Activated naive CD4-positive, alpha-beta T cell (primary cell): ENCODE results near the gene HPCAL1.
A peak's percentile ranks its signal among the peaks of the same experiment; 100 is the strongest.

Experiments used
- DNase-seq, 4 experiments: peaks; one replicate each; lab custom pipeline; 2025; lab: John Stamatoyannopoulos, UW

Gene HPCAL1

GRCh38 chr2:10370895-10371294 lies 68.2 kb downstream of the HPCAL1 start:
- no peak for DNase-seq

GRCh38 chr2:10371441-10372196 lies 68.9 kb downstream of the HPCAL1 start:
- DNase-seq, result no peak

GRCh38 chr2:10372203-10372861 lies 69.6 kb downstream of the HPCAL1 start:
- no peak for DNase-seq

- no peak for DNase-seq
These were observed 70.1 kb downstream of the HPCAL1 start for GRCh38 chr2:10372862-10373240.

- no peak for DNase-seq
These were observed 71.2 kb downstream of the HPCAL1 start for GRCh38 chr2:10373931-10374330.

GRCh38 chr2:10374362-10374943 lies 71.7 kb downstream of the HPCAL1 start:
- no peak for DNase-seq

GRCh38 chr2:10375570-10376281 lies 73.0 kb downstream of the HPCAL1 start:
- no peak for DNase-seq

- no peak for DNase-seq
These were observed 74.5 kb downstream of the HPCAL1 start for GRCh38 chr2:10377052-10377746.

- no peak for DNase-seq
These were observed 75.0 kb downstream of the HPCAL1 start for GRCh38 chr2:10377747-10378085.

- peak in 1 of 4 experiments; percentile 7 for DNase-seq
These were observed 75.5 kb downstream of the HPCAL1 start for GRCh38 chr2:10378189-10378588.

GRCh38 chr2:10380048-10380926 lies 77.6 kb downstream of the HPCAL1 start:
- no peak for DNase-seq

GRCh38 chr2:10381997-10382353 lies 79.3 kb downstream of the HPCAL1 start:
- DNase-seq, result no peak

GRCh38 chr2:10382354-10383061 lies 79.8 kb downstream of the HPCAL1 start:
- DNase-seq, result no peak

- no peak for DNase-seq
These were observed 81.4 kb downstream of the HPCAL1 start for GRCh38 chr2:10383960-10384734.

- DNase-seq, result no peak
These were observed 82.8 kb downstream of the HPCAL1 start for GRCh38 chr2:10385501-10385900.

- no peak for DNase-seq
These were observed 83.4 kb downstream of the HPCAL1 start for GRCh38 chr2:10385933-10386773.

GRCh38 chr2:10387033-10387432 lies 84.3 kb downstream of the HPCAL1 start:
- DNase-seq, result no peak

GRCh38 chr2:10388954-10389560 lies 86.4 kb downstream of the HPCAL1 start:
- DNase-seq, result no peak
